ENCODE results near the gene CSDE1.
"Not testable (repeated sequence)": the region's sequence is repeated elsewhere in the genome, so short reads cannot be mapped to it uniquely, and the experiment has no call there.

CSDE1 gene

DNA sequence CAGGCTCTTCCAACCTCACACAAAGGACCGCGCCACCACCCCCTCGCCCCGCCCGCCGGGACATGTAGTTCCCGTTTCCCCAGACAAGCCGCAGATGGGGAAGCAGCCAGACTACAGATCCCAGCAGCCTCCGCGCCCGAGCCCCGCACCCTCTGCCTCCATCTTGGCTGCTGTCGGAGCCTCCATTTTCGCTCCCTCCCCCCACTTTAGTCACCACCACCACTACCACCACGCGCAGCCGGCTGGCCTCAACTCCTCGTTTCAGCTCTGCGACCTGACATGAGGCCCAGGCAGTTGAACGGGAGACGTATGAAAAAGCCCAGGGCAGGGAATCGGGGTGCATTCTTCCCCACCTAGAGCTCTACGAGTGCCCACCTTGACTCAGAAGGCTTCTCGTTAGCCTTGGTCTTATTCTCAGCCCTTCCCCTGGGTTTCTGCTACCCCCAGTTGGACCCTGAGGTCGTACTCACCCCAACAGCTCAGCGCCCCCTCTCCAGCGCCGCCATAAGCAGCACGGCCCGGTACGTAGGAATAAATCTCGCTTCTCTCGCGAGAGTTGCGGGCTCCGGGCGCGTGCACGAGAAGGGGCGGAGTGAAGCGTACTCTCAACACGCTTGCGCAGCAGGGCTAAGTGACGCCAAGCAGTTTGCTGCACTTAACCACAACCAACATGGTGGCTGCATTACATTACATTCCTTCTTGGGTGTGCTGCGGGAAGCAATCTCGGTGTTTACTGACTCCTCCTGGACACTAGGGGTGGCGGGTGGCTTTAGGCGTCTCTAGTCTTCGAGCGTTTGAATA, at the start of gene CSDE1:
TSS of gene CSDE1 (minus strand) at position 530 of the 801 bp plus-strand sequence. CDS start 18,094 bp downstream, outside the sequence.
- peak; percentile 97 for DNase-seq

- not testable (repeated sequence) for DNase-seq
Measured at GRCh38 chr1:114804449-114804848, 46.7 kb upstream of the CSDE1 start.

DNA sequence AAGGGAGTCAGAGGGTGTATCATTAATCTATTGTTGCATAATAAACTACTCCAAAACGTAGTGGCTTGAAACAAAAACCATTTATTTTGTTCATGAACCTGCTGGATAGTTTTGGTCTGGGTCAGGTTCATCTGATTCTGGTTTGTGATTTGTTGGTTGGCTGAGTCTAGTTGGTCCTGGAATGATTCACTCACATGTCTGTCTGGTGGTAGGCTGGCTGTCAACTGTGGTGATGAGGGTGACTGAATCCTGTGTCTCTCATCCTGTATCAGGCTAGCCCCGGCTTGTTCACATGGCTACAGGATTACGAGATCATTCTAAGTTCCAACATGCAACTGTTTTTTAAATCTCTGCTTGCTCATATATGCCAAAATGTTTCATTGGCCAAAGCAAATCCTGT, 45.2 kb upstream of the CSDE1 start:
- DNase-seq: no peak

GRCh38 chr1:114794038-114794437, 36.3 kb upstream of the CSDE1 start:
- no peak for DNase-seq

DNA sequence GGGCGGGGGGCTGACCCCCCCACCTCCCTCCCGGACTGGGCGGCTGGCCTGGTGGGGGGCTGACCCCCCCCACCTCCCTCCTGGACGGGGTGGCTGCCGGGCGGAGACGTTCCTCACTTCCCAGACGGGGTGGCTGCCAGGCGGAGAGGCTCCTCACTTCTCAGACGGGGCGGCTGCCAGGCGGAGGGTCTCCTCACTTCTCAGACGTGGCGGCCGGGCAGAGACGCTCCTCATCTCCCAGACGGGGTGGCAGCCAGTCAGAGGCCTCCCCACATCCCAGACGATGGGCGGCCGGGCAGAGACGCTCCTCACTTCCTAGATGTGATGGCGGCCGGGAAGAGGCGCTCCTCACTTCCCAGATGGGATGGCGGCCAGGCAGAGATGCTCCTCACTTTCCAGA, 32.8 kb upstream of the CSDE1 start:
- DNase-seq: not testable (repeated sequence)

- DNase-seq: not testable (repeated sequence)
Measured at GRCh38 chr1:114786440-114786839, 28.7 kb upstream of the CSDE1 start.

- no peak for DNase-seq
Measured at GRCh38 chr1:114782476-114782875, 24.7 kb upstream of the CSDE1 start.

DNA sequence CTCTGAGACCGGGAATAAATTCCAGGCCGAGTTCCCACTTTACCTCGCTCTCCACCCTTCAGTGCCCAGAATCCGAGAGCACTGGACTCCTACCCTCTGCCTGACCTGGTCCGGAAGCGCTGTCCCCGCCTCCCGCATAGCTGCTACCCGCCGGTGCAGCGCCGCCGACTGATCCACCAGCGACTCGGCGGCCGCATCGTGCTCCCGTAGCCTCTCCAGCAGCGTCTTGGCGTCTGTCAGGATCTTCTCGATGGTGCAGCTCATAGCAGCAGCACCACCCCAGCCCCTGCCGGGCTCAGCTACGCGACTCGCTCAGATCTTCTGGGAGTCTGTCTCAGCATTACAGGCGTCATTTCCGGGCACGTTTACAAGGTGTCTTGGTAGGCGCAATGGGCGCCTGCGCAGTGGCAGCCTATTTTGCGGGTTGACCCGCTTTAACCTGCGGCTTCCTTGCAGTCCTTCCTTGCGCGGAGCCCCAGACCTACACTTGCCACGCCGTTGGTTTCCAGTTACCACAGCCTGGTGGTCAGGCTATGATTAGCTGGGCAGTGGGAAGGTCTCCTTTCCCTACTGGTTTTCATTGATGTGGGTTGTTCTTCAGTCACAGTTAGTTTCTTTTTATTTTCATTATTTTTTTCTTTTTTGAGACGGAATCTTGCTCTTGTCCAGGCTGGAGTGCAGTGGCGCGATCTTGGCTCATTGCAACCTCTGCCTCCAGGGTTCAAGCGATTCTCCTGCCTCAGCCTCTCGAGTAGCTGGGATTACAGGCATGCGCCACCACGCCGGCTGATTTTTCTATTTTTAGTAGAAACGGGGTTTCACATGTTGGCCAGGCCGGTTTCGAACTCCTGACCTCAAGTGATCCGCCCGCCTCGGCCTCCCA, 22.8 kb upstream of the CSDE1 start, which contains the start of gene SIKE1:
TSS of gene SIKE1 (minus strand) at position 342 of the 883 bp plus-strand sequence. CDS start at position 264, 78 bp downstream.
- peak; percentile 94 for DNase-seq

DNA sequence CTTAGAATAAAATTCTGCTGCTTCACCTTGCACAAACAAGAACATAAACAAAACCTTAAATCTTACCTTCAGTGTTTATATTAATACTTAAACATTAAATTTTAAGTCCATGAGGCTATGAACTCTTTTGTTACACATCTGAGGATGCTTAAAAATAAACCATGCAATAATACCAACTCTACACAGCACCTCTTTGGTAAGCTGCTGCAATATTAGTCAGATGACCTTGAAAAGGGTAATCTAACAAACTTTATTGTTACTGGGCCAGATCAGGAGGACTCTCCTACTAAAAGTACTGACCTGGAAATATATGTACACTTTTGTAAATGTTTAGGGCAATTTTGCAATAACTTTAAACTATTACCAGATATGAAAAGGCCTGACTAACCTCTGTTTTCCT, 21.9 kb upstream of the CSDE1 start:
- no peak for DNase-seq

DNA sequence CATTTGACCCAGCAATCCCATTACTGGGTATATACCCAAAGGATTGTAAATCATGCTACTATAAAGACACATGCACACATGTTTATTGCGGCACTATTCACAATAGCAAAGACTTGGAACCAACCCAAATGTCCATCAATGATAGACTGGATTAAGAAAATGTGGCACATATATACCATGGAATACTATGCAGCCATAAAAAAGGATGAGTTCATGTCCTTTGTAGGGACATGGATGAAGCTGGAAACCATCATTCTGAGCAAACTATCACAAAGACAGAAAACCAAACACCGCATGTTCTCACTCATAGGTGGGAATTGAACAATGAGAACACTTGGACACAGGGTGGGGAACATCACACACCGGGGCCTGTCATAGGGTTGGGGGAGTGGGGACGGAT, 18.9 kb upstream of the CSDE1 start:
- not testable (repeated sequence) for DNase-seq

DNA sequence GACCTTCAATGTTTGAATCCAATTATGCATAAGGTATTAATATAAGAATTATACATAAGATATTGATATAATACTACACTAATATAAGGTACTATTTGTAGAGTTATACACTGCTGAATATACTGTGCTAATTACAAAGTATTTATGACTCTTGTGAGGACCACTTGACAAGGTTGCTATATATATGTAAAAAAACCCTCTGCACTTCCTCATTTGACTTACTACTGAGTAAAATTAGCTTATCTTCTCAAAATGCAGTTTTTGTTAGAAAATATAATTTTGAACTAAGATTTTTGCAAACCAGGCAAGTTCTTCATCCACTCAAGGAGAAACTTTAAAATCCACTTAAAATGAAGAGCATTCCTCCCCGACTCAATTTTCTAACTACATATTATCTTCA, 14.2 kb upstream of the CSDE1 start:
- DNase-seq: no peak

DNA sequence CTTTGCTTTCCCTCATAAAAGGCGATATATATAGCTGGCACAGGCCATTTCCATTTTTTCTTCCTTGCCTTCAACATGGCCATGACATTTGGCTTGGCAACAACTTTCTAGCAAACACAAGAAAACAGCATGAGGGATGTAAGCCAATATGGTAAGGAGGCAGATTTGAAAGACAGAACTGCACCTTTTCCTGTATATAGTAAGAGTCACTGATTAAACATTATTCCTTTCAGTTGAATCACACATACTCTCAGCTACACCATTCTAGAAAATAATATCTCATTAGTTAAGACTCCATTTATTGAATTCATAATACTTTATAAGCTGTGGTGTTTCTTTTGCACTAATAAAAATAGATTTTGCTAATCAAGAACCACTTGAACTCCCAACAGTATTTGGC, 13.2 kb upstream of the CSDE1 start:
- no peak for DNase-seq

GRCh38 chr1:114764689-114765088, 6.9 kb upstream of the CSDE1 start:
- no peak for DNase-seq

- no peak for DNase-seq
Measured at GRCh38 chr1:114758256-114758832, 560 bp upstream of the CSDE1 start.

GRCh38 chr1:114756949-114757454, 782 bp downstream of the CSDE1 start:
- DNase-seq: no peak

DNA sequence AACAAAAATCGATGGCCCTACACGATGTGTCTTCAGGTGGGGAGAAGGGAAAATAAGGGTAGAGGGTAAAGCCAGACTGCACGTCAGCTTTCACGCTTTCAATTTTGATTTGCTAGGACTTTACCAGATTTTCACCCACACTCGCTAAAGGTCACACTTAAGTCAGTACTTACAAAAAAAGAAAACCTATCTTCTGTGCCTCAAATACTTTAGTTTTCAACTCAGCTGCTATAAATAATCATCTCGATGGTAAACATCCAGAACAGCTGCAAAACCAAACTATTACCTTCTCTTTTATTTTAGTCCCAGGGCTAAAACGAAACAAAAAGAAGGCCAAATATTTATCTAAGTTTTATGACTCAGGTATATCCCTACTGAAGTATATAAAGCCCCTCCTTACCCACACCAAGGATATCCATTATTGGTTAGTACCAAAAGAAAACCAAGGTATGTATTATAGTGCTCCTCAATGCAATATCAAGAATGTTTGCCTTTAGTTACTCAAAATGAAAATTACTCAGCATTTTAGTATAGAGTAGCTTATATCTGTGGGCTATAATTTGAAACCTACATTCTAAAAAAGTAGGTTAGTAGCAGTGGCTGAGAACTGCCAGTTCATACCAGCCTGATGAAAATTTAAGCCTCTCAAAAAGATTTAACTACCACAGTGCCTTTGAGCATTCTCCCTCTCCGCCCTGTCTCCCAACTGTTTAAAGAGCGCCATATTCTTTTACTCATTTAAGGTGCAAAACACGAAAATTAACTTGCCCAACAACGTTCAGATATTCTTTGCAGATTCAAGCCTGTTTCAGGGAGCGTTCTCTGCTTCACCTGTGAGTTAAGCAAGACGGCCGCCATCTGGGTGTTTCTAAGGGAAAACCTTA, 1.5 kb downstream of the CSDE1 start:
- peak; percentile 30 for DNase-seq

DNA sequence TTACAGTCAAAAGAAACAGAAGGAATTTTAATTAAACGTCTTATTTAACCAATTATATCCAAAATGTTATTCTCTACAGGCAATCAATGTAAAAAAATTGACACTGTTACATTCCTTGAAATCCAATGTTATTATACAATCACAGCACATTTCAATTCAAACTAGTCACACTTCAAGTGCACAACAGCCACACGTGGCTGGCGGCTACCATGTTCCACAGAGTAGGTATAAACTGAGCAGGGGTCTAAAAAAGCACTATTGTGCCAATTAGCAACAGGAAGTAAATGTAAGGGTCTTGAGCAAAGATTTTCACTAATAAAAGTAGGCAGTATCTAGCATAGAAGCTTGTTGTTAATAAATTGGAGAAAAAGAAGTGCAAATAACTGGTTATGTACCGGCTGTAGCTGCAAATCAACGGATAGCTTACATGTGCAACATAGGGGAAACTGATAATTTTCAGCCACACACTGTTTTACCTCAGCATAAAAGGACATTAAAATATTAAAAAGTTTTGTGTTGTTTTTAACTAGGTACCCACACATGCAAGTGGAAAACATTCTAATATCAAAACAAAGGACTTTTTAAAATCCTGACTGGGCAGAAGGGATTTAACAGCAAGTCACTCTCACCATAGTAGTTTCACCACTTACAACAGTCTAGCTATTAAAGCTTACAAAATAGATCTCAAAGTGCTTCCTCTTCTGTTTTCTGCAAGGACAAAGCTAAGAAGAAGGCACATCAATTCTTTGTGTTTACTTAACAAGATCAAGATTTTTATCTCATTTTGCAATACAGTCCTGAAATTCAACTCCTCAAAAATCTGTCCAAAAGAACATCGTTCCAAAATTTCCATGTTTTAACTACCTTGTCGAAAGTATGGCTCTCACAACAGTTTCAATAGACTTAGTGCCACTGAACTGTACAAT, 2.5 kb downstream of the CSDE1 start:
- DNase-seq: no peak

DNA sequence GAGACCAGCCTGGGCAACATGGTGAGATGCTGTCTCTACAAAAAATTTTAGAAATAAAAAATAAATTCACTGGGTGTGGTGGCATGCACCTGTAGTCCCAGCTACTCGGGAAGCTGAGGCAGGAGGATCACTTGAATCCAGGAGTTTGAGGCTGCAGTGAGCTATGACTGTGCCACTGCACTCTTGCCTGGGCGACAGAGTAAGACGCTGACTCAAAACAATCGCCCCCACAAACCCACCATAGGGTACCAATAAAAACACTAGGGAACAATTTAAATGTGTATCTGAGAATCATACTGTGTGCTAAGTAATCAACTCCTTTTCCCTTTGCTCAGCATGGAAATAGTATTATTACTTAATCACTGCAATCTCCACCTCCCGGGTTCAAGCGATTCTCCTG, 4.1 kb downstream of the CSDE1 start:
- not testable (repeated sequence) for DNase-seq

DNA sequence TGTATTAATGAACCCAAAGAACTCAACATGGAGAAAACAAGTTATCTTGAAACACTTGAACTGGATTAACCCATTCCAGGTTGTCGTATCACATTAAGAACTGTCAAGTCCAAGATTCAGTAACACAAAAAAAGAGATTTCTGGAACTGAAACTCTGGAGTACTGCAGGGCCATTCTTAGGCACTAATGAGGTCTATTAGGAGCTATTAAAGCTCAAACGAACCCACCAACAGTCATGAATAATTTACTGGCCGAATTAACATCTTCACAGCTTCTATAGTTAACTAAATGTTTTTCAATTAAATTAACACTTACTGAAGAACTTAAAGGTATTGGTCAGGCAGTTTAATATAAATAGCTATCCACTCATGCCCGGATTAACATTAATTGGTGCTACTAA, 4.6 kb downstream of the CSDE1 start:
- no peak for DNase-seq

GRCh38 chr1:114750780-114751179, 7.0 kb downstream of the CSDE1 start:
- no peak for DNase-seq

GRCh38 chr1:114749835-114750234, 7.9 kb downstream of the CSDE1 start:
- no peak for DNase-seq

Data from RPMI8226 (cell line).